ENCODE measurements around the gene IPO11. TPM values are rescaled to one million over a fixed set of nuclear protein-coding genes. Genes with fewer than 3 reads are reported as not detected.

The IPO11 gene
- total RNA-seq, 1 experiment from 2014 or later: 47.1 TPM

DNA sequence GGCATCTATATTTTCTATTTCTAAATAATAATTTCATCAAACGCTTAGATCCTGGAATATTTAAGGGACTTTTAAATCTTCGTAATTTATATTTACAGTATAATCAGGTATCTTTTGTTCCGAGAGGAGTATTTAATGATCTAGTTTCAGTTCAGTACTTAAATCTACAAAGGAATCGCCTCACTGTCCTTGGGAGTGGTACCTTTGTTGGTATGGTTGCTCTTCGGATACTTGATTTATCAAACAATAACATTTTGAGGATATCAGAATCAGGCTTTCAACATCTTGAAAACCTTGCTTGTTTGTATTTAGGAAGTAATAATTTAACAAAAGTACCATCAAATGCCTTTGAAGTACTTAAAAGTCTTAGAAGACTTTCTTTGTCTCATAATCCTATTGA is 167.2 kb downstream of the IPO11 start:
- intact Hi-C loops (cut with micrococcal nuclease; ENCODE audit: unreplicated experiment): no loop called here
- H3K9me3 ChIP-seq (ENCODE audit: insufficient read depth, low read depth): no peaks in the 10 kb centered on the region
- no peak for TF ChIP-seq EZH2 (IDR thresholded peaks at IDR 0.05; ENCODE audit: low read depth)
- TF ChIP-seq, protein P1, sequence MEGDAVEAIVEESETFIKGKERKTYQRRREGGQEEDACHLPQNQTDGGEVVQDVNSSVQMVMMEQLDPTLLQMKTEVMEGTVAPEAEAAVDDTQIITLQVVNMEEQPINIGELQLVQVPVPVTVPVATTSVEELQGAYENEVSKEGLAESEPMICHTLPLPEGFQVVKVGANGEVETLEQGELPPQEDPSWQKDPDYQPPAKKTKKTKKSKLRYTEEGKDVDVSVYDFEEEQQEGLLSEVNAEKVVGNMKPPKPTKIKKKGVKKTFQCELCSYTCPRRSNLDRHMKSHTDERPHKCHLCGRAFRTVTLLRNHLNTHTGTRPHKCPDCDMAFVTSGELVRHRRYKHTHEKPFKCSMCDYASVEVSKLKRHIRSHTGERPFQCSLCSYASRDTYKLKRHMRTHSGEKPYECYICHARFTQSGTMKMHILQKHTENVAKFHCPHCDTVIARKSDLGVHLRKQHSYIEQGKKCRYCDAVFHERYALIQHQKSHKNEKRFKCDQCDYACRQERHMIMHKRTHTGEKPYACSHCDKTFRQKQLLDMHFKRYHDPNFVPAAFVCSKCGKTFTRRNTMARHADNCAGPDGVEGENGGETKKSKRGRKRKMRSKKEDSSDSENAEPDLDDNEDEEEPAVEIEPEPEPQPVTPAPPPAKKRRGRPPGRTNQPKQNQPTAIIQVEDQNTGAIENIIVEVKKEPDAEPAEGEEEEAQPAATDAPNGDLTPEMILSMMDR (conservative IDR thresholded peaks at IDR 0.05): no peak
- no peaks in the 10 kb centered on the region for H3K27me3 ChIP-seq (ENCODE audit: insufficient read depth, low read depth)
- no peaks in the 10 kb centered on the region for H3K36me3 ChIP-seq (ENCODE audit: low read depth)
- BruUV-seq (replicated peaks): no TSS peak
- ChIA-PET CTCF (no interaction called here), POLR2A (ENCODE audit: unreplicated experiment) (no interaction called here)
- no peaks in the 10 kb centered on the region for H3F3A ChIP-seq (ENCODE audit: insufficient read depth, low read depth)
- no peak overlapping the region for H3K4me3 ChIP-seq
- no peaks in the 10 kb centered on the region for H3K79me2 ChIP-seq (ENCODE audit: low read depth)
- no peak for DNase-seq
- no peak overlapping the region for H3K27ac ChIP-seq
- no peaks in the 10 kb centered on the region for H4K20me1 ChIP-seq (ENCODE audit: insufficient read depth)
- H3K4me1 ChIP-seq (replicated peaks; ENCODE audit: insufficient read depth): no peaks in the 10 kb centered on the region
- H3K4me2 ChIP-seq: no peak overlapping the region
- no peak overlapping the region for H2AFZ ChIP-seq
- no peaks in the 10 kb centered on the region for H3K9me2 ChIP-seq (ENCODE audit: insufficient read depth)

DNA sequence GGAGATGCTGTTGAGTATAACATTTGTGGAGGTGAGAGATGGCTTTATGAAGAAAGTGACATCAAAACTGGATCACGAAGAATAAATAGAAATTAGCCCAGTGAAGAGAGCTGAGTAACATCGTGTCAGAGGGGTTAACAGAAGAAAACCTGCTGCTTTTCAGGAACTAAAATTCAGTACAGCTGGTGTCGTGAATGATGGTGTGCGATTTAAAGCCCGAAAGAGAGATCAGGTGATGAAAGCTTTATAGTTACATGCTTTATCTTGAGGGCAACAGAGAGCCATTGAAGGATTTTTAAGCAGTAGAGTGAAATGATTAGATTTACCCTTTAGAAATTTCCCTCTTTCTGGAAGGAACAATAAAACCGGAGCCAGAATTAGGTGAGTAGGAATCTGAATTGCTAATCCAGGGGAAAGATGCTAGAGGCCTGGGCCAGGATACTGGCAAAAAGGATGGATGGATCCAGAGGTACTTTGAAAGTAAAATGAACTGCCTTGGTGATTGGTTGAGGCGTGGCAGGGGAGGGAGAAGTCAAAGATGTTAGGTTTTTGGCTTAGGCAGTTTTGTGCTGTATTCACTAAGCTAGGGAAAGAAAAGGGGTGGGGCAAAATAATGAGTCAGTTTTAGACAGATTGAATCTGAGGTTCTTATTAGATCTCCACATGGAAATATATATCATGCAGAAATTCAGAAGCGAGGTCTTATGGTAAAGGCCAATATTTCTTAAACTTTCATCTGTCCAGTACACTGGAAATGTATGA is 169.5 kb downstream of the IPO11 start:
- ChIA-PET CTCF (no interaction called here), POLR2A (ENCODE audit: unreplicated experiment) (no interaction called here)
- Histone ChIP-seq H3K4me2 (no peak overlapping the region), H3K27me3 (ENCODE audit: insufficient read depth, low read depth) (no peaks in the 10 kb centered on the region), H3K9me3 (ENCODE audit: insufficient read depth, low read depth) (no peaks in the 10 kb centered on the region), H3F3A (ENCODE audit: insufficient read depth, low read depth) (no peaks in the 10 kb centered on the region; the same call in 1 of the 2 replicates), H2AFZ (no peak overlapping the region), H3K9me2 (ENCODE audit: insufficient read depth) (no peaks in the 10 kb centered on the region), H3K36me3 (ENCODE audit: low read depth) (no peaks in the 10 kb centered on the region), H4K20me1 (ENCODE audit: insufficient read depth) (no peaks in the 10 kb centered on the region), H3K79me2 (ENCODE audit: low read depth) (no peaks in the 10 kb centered on the region), H3K4me3 (no peak overlapping the region), H3K27ac (no peak overlapping the region), H3K4me1 (replicated peaks; ENCODE audit: insufficient read depth) (0 out of 2 replicates have a peak, but pooled peaks cover 9% of the 10 kb centered on the region)
- no peak for TF ChIP-seq EZH2 (IDR thresholded peaks at IDR 0.05; ENCODE audit: low read depth)
- TF ChIP-seq, protein P1 (conservative IDR thresholded peaks at IDR 0.05): no peak
- no TSS peak for BruUV-seq (replicated peaks)
- DNase-seq: no peak
- intact Hi-C loops (cut with micrococcal nuclease; ENCODE audit: unreplicated experiment): no loop called here

DNA sequence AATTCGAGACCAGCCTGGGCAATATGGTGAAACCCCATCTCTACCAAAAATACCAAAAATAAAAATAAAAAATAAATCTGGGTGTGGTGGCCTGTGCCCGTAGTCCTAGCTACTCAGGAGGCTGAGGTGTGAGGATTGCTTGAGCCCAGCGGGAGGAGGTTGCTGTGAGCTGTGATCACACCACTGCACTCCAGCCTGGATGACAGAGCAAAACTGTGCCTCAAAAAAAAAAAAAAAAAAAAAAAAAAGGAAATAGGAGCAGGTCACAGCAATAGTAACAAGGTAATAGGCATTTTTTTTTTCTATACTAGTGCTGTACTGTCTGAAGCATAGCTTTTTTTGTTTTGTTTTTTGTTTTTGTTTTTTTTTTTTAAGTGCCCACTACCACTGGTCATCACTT is 171.8 kb downstream of the IPO11 start:
- Histone ChIP-seq H3F3A (ENCODE audit: insufficient read depth, low read depth) (no peaks in the 10 kb centered on the region; the same call in 1 of the 2 replicates), H3K36me3 (ENCODE audit: low read depth) (no peaks in the 10 kb centered on the region), H3K4me3 (no peak overlapping the region), H2AFZ (no peak overlapping the region), H4K20me1 (ENCODE audit: insufficient read depth) (no peaks in the 10 kb centered on the region), H3K27ac (no peak overlapping the region), H3K9me2 (ENCODE audit: insufficient read depth) (no peaks in the 10 kb centered on the region), H3K9me3 (ENCODE audit: insufficient read depth, low read depth) (no peaks in the 10 kb centered on the region), H3K4me1 (replicated peaks; ENCODE audit: insufficient read depth) (0 out of 2 replicates have a peak, but pooled peaks cover 9% of the 10 kb centered on the region), H3K4me2 (no peak overlapping the region), H3K27me3 (ENCODE audit: insufficient read depth, low read depth) (no peaks in the 10 kb centered on the region), H3K79me2 (ENCODE audit: low read depth) (no peaks in the 10 kb centered on the region)
- ChIA-PET CTCF (no interaction called here), POLR2A (ENCODE audit: unreplicated experiment) (no interaction called here)
- no peak for DNase-seq
- TF ChIP-seq, protein P1 (conservative IDR thresholded peaks at IDR 0.05): no peak
- no peak for TF ChIP-seq EZH2 (IDR thresholded peaks at IDR 0.05; ENCODE audit: low read depth)
- BruUV-seq (replicated peaks): no TSS peak
- intact Hi-C loops (cut with micrococcal nuclease; ENCODE audit: unreplicated experiment): no loop called here
